HG02642 (cell line): ENCODE measurements around the gene GRID2.

Experiments
- ATAC-seq: cut with Tn5 transposase; IDR thresholded peaks from one replicate; pipeline ENCODE4 v1.9.1; 2021; ENCODE audit warnings: mild to moderate bottlenecking; ENCODE audit not compliant: unreplicated experiment, poor library complexity

GRID2 gene

GRCh38 chr4:93756101-93756500 lies 1452.3 kb downstream of the GRID2 start:
- ATAC-seq, result no peak

DNA sequence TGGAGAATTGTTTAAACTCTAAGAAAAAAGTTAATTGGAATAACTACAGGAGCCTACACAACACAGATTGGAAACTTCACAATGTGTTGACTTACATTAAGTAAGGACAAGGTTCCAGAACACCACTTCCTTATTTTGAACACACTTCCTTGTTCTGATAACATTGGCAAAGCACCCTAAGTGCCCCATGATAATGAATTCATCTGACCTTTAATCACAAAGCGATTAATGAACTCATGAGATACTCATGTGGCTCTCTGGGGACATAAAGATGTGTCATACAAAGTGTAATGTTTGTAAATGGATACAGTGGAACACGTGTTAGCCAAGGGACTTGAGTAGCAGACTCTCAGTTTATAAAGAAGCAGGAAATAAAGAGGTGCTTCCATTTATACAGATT lies 1455.7 kb downstream of the GRID2 start:
- no peak for ATAC-seq

DNA sequence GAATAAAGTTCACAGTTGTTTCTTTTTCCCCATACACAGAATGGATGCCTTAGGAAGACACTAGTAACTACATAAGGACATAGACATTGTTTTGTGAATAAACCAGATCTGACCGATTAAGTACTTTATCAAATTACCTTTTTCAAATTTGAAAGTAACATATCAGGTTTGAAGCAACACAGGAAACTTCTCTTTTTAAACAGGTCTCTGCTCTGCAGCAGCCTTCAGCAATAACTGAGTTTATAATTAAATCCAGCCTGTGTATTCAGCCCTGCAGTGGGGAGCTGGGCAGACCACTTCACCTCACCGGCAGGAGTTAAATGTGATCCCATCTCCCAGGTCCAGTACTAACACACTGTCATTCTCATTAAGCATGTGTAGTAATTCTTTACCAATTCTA lies 1456.5 kb downstream of the GRID2 start:
- no peak for ATAC-seq

DNA sequence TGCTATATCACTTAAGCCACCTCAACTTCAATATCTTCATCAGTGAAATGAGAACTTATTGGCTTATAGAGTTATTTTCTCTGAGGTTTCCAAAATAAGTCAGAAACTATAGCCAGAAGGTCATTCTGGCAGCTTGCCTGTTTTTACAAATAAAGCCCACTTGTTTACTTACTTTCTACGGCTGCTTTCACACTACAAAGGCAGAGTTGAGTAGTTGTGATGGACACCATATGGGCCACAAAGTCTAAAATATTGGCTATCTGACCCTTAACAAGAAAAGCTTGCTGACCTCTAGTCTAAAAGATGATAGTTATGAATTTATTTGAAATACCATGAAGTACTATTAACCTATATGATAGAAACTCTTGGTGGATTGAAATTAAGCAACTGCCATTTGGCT lies 1457.5 kb downstream of the GRID2 start:
- no peak for ATAC-seq

DNA sequence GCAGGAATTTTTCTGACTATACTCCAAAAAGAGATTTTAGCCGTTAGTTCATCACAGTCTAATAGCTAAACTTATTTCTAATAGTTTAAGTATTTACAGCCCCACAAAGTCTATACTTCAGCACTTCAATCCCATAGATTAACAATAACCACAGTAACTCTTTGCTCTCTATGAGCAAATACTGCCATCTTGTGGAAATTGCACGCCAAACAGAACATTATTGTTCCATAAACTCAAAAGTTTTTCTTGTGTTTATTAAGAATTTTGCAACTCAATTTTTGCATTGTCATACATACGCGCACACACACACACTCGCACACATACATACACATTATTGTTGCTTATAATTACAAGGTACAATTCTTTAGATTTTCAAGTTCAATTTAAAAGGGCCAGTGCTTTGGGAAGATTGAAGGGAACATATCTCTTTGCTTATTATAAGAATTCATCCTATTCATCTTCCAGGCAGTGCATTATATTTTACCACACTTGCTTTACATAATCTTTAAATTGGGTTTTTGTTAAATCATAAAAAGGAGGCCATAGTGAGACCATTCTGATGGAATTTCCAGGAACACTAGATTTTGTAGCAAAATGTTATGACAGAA lies 1461.0 kb downstream of the GRID2 start:
- ATAC-seq, result peak; percentile 75

GRCh38 chr4:93767917-93768316 lies 1464.2 kb downstream of the GRID2 start:
- no peak for ATAC-seq

DNA sequence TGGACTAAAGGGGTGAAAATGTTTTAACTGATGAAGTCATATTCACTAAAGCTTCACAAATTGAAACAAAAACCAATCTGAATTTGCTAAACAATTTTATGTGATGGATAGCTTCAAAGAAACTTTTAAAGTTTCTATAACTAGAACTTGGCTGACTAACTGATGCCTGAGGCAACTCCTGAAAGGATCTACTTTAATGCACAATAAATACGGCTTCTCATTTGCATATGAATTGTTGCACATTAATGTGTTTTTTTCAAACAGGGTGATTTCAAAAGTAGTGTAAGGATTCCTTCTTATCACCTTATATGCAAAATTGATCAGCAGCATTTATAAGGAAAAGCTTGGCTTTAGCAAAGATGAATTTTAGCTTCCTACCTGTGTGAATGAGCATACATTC lies 1466.4 kb downstream of the GRID2 start:
- no peak for ATAC-seq

- ATAC-seq, result no peak
Observed at GRCh38 chr4:93771640-93772411, 1468.1 kb downstream of the GRID2 start.

GRCh38 chr4:93772858-93773257 lies 1469.1 kb downstream of the GRID2 start:
- ATAC-seq, result no peak

DNA sequence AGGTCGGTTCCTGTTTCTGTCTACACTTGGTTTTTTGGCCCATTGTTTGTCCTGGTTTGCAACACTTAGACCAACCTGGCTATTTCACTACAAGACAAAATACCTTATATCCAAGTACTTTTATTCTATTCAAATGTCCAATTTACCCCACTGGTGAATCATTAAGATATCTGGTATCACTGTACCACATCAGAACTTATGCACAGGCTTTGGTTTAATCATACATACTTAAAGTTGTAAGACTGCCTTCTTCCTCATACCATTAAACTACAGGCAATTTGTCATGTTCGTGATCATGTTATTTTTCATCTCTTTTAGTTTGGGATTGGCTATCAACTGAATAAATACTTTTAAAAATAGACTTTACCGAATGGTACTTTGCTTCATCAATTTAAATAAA lies 1471.8 kb downstream of the GRID2 start:
- no peak for ATAC-seq

DNA sequence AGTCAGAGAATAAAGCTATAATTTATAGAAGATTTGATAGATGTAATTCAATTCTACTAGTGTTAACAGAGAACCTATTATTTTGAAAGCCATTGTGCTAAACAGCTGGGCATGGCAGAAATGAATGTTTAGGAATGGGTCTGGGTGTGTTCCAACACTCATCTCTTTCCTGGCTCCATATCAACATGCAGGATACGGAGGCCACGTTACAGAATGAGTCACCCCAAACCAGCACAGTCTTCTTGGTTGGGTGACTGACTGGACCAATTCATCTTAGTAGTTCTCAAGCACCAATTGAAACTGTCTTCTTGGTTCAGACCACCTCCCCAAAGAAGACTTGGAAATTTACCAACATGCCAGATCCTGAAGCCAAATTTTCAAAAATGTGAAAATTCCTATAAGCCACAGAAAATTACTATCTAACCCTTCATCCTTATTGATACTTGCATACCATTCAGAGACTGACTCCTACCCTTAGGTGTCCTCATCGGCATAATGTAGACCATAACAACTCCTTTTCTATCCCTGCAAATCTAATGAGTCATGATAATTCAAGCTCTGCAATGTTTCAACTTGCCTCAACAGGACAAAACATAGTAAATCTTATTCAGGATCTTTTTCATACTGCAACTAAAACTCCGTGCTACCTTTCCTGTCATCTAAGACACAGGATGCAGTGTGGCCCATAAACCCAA lies 1472.8 kb downstream of the GRID2 start:
- no peak for ATAC-seq

DNA sequence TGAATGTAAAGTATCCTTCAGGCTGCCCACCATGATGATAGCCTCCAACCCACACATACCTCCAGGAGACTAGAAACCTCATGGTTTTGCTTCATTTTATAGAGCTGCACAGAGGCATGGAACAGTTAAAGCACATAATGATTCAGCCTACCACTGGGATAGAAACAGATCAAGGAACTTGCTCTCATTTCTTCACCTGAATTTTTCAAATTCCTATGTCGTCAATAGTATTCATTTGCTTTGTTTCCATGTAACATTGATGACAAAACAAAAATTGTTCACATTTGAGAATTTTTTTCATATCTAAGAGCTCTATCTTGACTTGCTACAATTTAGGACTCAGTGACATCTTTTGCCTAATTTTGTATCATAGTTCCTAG lies 1473.3 kb downstream of the GRID2 start:
- no peak for ATAC-seq

DNA sequence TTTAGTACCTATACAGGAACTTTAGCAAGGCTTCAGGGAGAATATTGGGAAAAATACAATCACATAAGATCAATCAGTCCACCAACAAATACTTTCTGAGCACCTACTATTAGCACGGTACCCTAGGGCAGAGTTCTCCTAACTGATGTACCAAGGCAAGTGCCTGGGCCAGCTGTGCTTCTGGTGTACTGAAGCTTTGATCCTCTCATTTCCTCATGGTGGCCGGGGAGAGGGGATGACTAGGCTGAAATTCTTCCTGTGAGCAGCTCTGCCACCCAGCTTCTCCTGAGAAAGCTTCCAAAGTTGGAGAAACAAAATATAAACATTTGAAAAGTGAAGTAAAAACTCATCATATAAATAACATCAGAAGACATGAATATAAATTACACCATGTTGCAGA lies 1475.5 kb downstream of the GRID2 start:
- ATAC-seq, result no peak

- ATAC-seq, result no peak
Observed at GRCh38 chr4:93780080-93780479, 1476.3 kb downstream of the GRID2 start.

DNA sequence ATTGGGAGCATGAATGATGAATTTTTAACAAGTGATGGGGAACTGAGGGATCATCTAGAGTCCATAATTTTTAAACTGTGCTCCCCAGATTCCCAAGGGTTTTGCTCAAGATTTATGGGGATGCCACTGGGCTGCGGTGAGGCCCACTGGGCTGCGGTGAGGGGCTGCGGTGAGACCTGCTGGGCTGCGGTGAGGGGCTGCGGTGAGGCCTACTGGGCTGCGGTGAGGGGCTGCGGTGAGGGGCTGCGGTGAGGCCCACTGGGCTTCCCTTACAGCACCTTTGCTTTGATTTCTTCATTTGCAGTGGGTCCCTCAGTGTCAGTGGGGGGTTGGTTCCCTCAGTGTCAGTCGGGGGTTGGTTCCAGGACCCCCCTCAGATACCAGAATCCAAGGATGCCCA lies 1477.4 kb downstream of the GRID2 start:
- no peak for ATAC-seq

DNA sequence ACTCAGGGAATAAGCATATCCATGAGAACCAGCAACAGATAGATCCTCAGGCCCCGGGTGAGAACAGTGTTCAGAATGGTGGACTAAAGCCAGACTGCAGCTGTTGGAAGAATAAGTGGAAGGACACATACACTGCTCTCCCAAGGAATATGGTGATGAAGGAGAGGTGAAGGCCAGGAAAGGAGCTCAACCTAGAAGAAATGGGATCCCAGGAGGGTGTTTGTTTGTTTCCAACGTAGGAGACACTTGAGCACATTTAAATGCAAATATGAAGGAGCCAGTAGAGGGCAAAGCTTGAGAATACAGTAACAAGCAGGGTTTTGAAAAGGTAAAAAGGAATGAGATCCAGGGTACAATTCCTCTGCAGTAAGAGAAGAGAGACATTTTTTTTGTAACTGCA lies 1482.4 kb downstream of the GRID2 start:
- no peak for ATAC-seq

DNA sequence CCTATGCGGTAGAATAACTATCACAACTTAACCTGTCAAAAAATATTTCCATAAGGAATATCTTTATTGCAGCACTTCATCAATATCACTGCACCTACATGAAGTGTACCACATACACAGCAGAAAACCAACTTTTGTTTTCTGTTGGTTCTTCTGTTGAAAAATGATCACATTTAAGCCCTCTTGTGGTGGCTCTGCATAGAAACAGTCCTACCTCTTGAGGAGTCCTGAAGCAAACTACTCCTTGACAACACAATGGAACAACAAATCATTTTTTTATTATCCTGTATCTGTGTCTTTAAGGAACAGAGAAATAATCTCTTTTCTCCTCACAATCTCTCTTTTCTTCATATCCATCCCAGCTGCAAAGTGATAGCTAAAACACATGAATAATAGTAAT lies 1484.9 kb downstream of the GRID2 start:
- no peak for ATAC-seq

GRCh38 chr4:93791570-93792195 lies 1487.9 kb downstream of the GRID2 start:
- peak; percentile 88 for ATAC-seq

- no peak for ATAC-seq
Observed at GRCh38 chr4:93802045-93802444, 1498.3 kb downstream of the GRID2 start.

DNA sequence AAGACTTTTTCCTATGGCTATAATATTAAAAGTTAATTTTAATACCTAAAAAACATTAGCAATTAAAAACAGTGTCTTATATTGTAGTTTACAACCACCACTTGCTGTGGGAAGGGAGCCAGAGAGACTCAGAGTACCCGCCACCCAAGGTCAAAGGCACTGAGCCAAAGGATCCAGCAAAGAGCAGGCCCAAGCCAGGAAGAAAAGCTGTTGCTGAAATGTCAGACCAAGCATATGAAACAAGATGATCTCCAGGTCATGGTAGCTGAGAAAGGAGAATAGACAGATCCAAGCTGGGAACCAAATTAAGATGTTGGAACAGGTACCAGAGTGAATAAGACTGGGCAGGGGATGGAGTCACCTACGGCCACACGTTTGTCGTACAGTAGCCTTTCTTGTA lies 1506.0 kb downstream of the GRID2 start:
- no peak for ATAC-seq

DNA sequence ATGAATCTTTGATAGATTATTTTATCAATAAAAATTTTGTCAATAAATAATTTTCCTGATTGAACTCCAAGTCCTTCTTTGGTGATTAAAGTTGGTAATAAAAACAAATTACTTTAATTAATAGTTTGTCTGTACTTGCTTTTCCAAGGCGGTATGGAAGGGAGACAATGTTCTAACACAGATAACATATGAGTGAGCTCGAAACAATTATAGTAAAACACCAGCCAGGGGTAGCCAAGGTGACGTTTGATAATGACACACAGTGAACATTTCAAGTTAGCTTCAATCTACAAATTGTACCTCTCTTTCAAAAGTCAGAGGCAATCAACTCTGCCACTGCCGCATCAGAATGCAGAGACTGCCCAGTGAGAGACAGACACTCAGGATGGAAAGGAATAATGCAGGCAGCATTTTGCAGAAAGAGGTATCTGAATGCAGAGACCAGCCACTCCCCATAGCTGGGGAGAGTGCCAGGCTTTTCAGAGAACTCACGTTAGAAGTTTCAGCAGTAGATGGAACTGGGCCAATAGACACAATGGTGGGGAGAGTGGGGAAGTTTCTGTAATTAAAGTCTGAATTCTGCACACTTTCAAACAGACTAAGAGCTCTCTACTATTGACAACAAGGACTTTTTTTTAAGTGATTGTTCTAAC lies 1506.7 kb downstream of the GRID2 start:
- ATAC-seq, result no peak
